Thyroid gland (tissue), 4 donors: ENCODE results near the gene ZNF774. TPM values are rescaled to one million over a fixed set of nuclear protein-coding genes. Genes with fewer than 3 reads are reported as not detected.

Experiments used
- DNase-seq, 2 donors: peaks; one replicate each; pipeline ENCODE4 v3.0.0-alpha.2; 2019
- H3K27ac ChIP-seq, 3 donors: fragments of 200-600 bp; sonication (generic); 1 replicate in 2 of 3; 2 replicates in 1 of 3; pipeline ENCODE4 v1.5.1; 2016 to 2019; ENCODE audit warnings: mild to moderate bottlenecking in 1 of 3, moderate library complexity in 1 of 3
- H3K27me3 ChIP-seq: fragments of 200-600 bp; sonication (generic); one replicate; pipeline ENCODE4 v1.5.1; 2019
- H3K36me3 ChIP-seq, 2 donors: fragments of 200-600 bp; sonication (generic); one replicate each; pipeline ENCODE4 v1.5.1; 2016 to 2019
- H3K4me1 ChIP-seq, 2 donors: fragments of 200-600 bp; sonication (generic); one replicate each; pipeline ENCODE4 v1.5.1; 2017 to 2019
- H3K4me3 ChIP-seq, 3 donors: fragments of 200-600 bp; sonication (generic); replicated peaks in 1 of 3; 1 replicate in 2 of 3; 2 replicates in 1 of 3; pipeline ENCODE4 v1.5.1; 2016; ENCODE audit warnings: mild to moderate bottlenecking in 1 of 3
- H3K9me3 ChIP-seq: fragments of 200-600 bp; sonication (generic); one replicate; pipeline ENCODE4 v1.5.1; 2017
- POLR2A ChIP-seq, 2 donors: fragments of 450-650 bp; IDR thresholded peaks; one replicate each; pipeline ENCODE4 v1.6.1; 2017; ENCODE audit warnings: antibody characterized with exemption in 2 of 2, mild to moderate bottlenecking in 2 of 2, moderate library complexity in 1 of 2
- WGBS, 2 donors: methylation state at CpG; one replicate each; pipeline ENCODE4 v1.1.5; 2017; 5-methylcytosine and 5-hydroxymethylcytosine counted together
- intact Hi-C: fragments of 100-400 bp; cut with DNase I; formaldehyde crosslinking; loops from one replicate; pipeline ENCODE4 v1.15.1; 2023
- total RNA-seq, 4 donors: library from RNA; depleted of rRNA; stranded (reverse); fragments of >200 nt; gene quantifications; one replicate each; pipeline ENCODE4 v1.2.3, GENCODE V29; 2016
- TF ChIP-seq, protein P1 (sequence below), 6 experiments: fragments of 200-600 bp in 3 of 6; fragments of 450-650 bp in 3 of 6; sonication (generic) in 3 of 6; IDR thresholded peaks; one replicate each; pipeline ENCODE4 v1.5.1; 2016 to 2019; ENCODE audit warnings: antibody characterized with exemption in 6 of 6, mild to moderate bottlenecking in 2 of 6, inconsistent platforms in 1 of 6, moderate library complexity in 1 of 6

Gene ZNF774
- total RNA-seq, 4 donors from 2014 or later, result 3.6 to 13.1 (median 5.5) TPM

DNA sequence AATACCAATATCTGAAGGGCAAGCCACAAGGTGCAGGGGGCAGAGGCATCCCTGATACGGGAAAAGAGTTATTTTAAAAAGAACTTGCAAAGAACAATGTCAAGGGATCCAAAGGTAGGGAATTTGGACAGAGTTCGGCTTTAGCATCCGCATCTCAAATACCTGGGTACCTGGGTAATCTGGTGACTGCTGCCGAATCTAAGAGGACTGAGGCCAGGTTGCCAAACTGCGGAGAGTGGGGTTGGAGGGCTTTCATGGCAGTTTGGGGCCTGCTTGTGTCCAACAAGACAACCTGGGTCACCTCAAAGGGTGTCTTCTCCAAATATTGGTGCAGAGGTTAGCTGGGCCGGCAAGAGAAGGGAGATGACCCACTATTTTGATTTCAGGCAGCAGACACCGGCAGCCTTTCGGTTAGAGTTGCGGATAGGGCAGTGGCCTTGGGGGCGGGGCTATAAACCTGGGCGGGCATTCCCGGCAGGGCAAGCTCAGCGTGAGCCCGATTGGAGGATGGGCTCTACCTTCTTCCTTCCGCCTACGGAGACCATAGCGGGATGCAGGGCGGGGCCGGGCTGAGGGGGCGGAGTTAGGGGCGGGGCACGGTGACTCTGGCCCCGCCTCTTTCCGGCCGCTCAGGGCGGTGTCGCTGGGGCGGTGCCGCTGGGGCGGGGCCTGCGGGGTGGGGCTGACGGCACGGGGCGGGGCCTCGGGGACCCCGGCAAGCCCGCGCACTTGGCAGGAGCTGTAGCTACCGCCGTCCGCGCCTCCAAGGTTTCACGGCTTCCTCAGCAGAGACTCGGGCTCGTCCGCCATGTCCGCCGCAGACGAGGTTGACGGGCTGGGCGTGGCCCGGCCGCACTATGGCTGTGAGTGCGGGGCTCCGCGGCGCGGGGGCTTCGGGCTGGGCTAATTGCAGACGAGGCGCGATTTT, 35.7 kb downstream of the ZNF774 start, which contains the start of gene IQGAP1:
TSS of gene IQGAP1 (plus strand) at position 709 of the 928 bp plus-strand sequence. CDS start at position 809, 100 bp downstream.
- Histone ChIP-seq H3K9me3 (no peaks in the 10 kb centered on the region), H3K27ac (peak within 1 kb of the TSS; percentile 95 to 98 (median 96)), H3K27me3 (no peaks in the 10 kb centered on the region), H3K4me1 (peaks cover 11 to 37% of the 10 kb centered on the region in 2 donors), H3K4me3 (peak within 1 kb of the TSS; percentile 41 to 94 (median 86)), H3K36me3 (peaks cover 0 to 2% of the 10 kb centered on the region in 2 donors)
- intact Hi-C loops, result loop anchor here (10.0 kb wide), 2 partner anchors 63 to 87 kb away; no protein-coding TSS in a partner anchor
- WGBS, 2 donors, result 30 to 48% methylated on average over 6 to 13 of the region's 62 CpGs
- peak; percentile 98 for DNase-seq
- TF ChIP-seq, protein P1, sequence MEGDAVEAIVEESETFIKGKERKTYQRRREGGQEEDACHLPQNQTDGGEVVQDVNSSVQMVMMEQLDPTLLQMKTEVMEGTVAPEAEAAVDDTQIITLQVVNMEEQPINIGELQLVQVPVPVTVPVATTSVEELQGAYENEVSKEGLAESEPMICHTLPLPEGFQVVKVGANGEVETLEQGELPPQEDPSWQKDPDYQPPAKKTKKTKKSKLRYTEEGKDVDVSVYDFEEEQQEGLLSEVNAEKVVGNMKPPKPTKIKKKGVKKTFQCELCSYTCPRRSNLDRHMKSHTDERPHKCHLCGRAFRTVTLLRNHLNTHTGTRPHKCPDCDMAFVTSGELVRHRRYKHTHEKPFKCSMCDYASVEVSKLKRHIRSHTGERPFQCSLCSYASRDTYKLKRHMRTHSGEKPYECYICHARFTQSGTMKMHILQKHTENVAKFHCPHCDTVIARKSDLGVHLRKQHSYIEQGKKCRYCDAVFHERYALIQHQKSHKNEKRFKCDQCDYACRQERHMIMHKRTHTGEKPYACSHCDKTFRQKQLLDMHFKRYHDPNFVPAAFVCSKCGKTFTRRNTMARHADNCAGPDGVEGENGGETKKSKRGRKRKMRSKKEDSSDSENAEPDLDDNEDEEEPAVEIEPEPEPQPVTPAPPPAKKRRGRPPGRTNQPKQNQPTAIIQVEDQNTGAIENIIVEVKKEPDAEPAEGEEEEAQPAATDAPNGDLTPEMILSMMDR (IDR thresholded peaks at IDR 0.05), result no peak
- peak; percentile 59 to 90 for TF ChIP-seq POLR2A (IDR thresholded peaks at IDR 0.05)

DNA sequence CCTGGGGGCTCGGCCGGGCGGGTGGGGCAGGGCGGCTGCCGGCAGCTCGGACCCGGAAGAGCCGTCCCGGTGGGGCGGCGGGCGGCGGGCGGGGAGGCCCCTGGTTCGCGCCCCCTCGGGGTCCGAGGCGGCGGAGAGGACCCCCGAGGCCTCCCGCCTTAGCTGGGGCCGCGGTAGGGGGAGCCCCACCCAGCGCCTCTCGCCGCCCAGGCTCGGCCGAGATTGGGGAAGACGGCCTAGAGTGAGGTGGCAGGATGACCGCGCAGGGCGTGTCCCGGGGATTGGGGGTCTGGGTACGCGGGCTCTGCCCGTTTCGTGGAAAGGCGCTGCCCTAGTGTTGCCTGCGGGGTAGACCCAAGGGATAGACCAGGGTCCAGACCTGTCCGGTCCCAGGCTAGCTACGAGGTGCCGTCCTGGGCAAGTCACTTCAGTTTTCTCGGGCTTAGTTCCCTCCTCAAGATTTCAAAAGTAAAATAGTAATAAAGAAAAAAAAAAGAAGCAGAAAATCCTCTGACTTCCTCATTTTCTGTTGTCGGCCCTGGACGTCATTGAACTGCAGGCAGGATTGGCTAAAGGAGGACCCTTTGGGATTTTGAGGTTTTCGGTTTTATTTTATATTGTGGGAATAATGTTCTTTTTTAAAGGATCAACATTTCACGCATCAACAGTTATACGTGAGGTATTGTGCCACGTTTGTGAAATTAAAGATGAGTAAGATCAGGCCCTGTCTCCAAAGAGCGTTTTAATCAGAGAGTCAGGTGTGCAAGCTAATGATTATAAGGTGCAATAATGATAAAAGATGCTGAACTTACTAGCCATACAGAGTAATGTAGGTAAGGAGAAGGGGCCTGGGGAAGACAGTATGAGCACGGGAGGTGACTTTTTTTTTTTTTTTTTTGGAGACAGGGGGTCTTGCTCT, 36.6 kb downstream of the ZNF774 start:
- peaks cover 11 to 41% of the 10 kb centered on the region in 2 donors for H3K4me1 ChIP-seq
- no peaks in the 10 kb centered on the region for H3K9me3 ChIP-seq

DNA sequence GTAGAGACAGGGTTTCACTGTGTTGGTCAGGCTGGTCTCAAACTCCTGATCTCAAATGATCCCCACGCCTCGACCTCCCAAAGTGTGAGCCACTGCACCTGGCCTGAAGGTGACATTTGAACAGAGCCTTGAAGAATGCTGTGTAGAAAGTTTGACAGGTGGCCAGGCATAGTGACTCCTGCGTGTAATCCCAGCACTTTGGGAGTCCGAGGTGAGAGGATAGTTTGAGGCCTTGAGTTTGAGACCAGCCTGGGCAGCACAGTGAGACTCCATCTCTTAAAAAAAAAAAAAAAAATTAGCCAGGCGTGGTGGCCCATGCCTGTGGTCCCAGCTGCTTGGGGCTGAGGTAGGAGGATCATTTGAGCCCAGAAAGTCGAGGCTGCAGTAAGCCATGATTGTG, 37.4 kb downstream of the ZNF774 start:
- TF ChIP-seq POLR2A (IDR thresholded peaks at IDR 0.05), result no peak
- H3K9me3 ChIP-seq, result no peaks in the 10 kb centered on the region
- 67 to 68% methylated on average over 6 of the region's 6 CpGs for WGBS, 2 donors
- no peak for DNase-seq
- H3K4me3 ChIP-seq, result peak overlapping the region; percentile 41 to 94 (median 86)
- no peaks in the 10 kb centered on the region for H3K27me3 ChIP-seq
- H3K27ac ChIP-seq, result peak overlapping the region in 1 of 3 donors; percentile 12
- peaks cover 0 to 2% of the 10 kb centered on the region in 2 donors for H3K36me3 ChIP-seq
- peaks cover 16 to 45% of the 10 kb centered on the region in 2 donors for H3K4me1 ChIP-seq
- intact Hi-C loops, result loop anchor here (10.0 kb wide), 2 partner anchors 65 to 85 kb away; no protein-coding TSS in a partner anchor

More for the DNA sequence above, 36.6 kb downstream of the ZNF774 start:
- WGBS, 2 donors, result 2 to 3% methylated on average over 25 to 30 of the region's 52 CpGs
- Histone ChIP-seq H3K27ac (peak overlapping the region; percentile 95 to 98 (median 96)), H3K36me3 (peaks cover 0 to 2% of the 10 kb centered on the region in 2 donors), H3K27me3 (no peaks in the 10 kb centered on the region), H3K4me3 (peak overlapping the region; percentile 41 to 94 (median 86))
- TF ChIP-seq, protein P1 (IDR thresholded peaks at IDR 0.05), result no peak
- TF ChIP-seq POLR2A (IDR thresholded peaks at IDR 0.05), result no peak
- intact Hi-C loops, result loop anchor here (10.0 kb wide), 2 partner anchors 64 to 86 kb away; no protein-coding TSS in a partner anchor
- DNase-seq, result peak; percentile 55 to 56

DNA sequence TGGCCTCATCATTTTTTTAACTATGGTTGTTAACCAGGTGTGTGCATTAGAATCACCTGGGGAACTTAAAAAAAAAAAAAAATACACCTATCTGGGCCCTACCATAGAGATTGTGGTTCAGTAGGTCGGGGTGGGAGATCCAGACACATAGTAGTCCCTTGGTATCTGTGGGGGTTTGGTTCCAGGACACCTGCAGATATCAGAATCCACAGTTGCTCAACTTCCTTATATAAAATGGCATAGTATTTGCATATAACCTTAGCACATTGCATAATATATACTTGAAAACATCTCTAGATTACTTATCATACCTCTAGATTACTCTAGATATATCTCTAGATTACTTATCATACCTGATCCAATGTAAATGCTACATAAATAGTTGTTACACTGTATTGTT, 41.0 kb downstream of the ZNF774 start:
- Histone ChIP-seq H3K4me3 (no peak overlapping the region), H3K9me3 (no peaks in the 10 kb centered on the region), H3K36me3 (peaks cover 0 to 2% of the 10 kb centered on the region in 2 donors), H3K4me1 (peaks cover 46 to 69% of the 10 kb centered on the region in 2 donors), H3K27ac (no peak overlapping the region), H3K27me3 (no peaks in the 10 kb centered on the region)
- TF ChIP-seq, protein P1 (IDR thresholded peaks at IDR 0.05), result no peak
- TF ChIP-seq POLR2A (IDR thresholded peaks at IDR 0.05), result no peak
- no peak for DNase-seq
- intact Hi-C loops, result no loop called here
- WGBS, 2 donors, result 95 to 97% methylated on average over 1 of the region's 1 CpG

DNA sequence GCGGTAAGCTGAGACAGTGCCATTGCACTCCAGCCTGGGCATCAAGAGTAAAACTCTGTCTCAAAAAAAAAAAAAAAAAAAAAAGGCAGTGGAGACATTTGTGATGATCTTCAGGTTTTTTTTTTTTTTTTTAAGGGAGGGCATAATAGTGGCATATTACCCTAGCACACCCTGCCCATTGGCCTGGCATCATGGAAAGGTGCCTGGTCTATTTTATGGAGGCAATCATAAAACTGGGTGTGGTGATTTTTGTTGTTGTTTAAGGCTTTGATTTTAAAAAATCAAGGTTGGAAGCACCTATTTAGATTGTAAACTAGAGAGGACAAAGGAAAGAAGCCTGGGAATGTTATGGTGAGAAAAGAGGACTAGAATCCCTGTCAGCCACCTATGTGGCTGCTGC, 42.0 kb downstream of the ZNF774 start:
- 91 to 100% methylated on average over 1 of the region's 1 CpG for WGBS, 2 donors
- TF ChIP-seq, protein P1 (IDR thresholded peaks at IDR 0.05), result no peak
- no peak for TF ChIP-seq POLR2A (IDR thresholded peaks at IDR 0.05)
- intact Hi-C loops, result no loop called here
- no peaks in the 10 kb centered on the region for H3K27me3 ChIP-seq
- no peak overlapping the region for H3K4me3 ChIP-seq
- H3K27ac ChIP-seq, result peak overlapping the region in 1 of 3 donors; percentile 41
- H3K9me3 ChIP-seq, result no peaks in the 10 kb centered on the region
- DNase-seq, result no peak
- peaks cover 0 to 2% of the 10 kb centered on the region in 2 donors for H3K36me3 ChIP-seq
- H3K4me1 ChIP-seq, result peaks cover 54 to 78% of the 10 kb centered on the region in 2 donors
